WTC11 (cell line): ENCODE data around the gene AKAP7. TPM values are rescaled to one million over a fixed set of nuclear protein-coding genes. Genes with fewer than 3 reads are reported as not detected.

Experiments used
- ATAC-seq: fragments of 200-7000 bp; cut with Tn5 transposase; 2 replicates; pipeline ENCODE4 v1.10.0; 2021; ENCODE audit warnings: mild to moderate bottlenecking, moderate library complexity
- CTCF ChIA-PET: fragments of 300-600 bp; sonication (Branson Sonifier 250); formaldehyde crosslinking; loops from one replicate; lab custom pipeline; 2021; ENCODE audit warnings: antibody characterized with exemption; lab: Charles Lee
- POLR2A ChIA-PET: fragments of 350-600 bp; sonication (Branson Sonifier 250); formaldehyde crosslinking; loops from one replicate; lab custom pipeline; 2021; ENCODE audit warnings: antibody characterized with exemption; lab: Charles Lee
- DNase-seq: peaks from one replicate; pipeline ENCODE4 v3.0.0; 2021; ENCODE audit warnings: low spot score
- H3K27ac Mint-ChIP-seq: 2 replicates; pipeline ENCODE4 v1.8.0; 2021; ENCODE audit warnings: mixed read lengths
- H3K27me3 Mint-ChIP-seq: 2 replicates; pipeline ENCODE4 v1.8.0; 2021; ENCODE audit warnings: low read depth, mild to moderate bottlenecking, moderate library complexity, mixed read lengths
- H3K36me3 Mint-ChIP-seq: 2 replicates; pipeline ENCODE4 v1.8.0; 2021; ENCODE audit warnings: mixed read lengths
- H3K4me1 Mint-ChIP-seq: 2 replicates; pipeline ENCODE4 v1.8.0; 2022; ENCODE audit warnings: mixed read lengths
- H3K4me3 Mint-ChIP-seq: 2 replicates; pipeline ENCODE4 v1.8.0; 2021; ENCODE audit warnings: mild to moderate bottlenecking, moderate library complexity, mixed read lengths
- H3K9me3 Mint-ChIP-seq: 2 replicates; pipeline ENCODE4 v1.8.0; 2021; ENCODE audit warnings: mixed read lengths
- ATF1 ChIP-seq: sonication (generic); formaldehyde crosslinking; IDR thresholded peaks from 2 replicates; pipeline ENCODE4 v1.8.1; 2023; ENCODE audit warnings: mild to moderate bottlenecking, moderate library complexity, missing genetic modification reagents
- ATF3 ChIP-seq: sonication (generic); formaldehyde crosslinking; conservative IDR thresholded peaks from 2 replicates; pipeline ENCODE4 v1.8.1; 2022; ENCODE audit warnings: mild to moderate bottlenecking, missing genetic modification reagents
- CDX4 ChIP-seq: fragments of 250-450 bp; sonication (Bioruptor Pico); IDR thresholded peaks from 2 replicates; pipeline ENCODE4 v1.9.0; 2021; ENCODE audit warnings: moderate library complexity, mild to moderate bottlenecking, inconsistent platforms, borderline replicate concordance
- GABPB1 ChIP-seq: sonication (generic); formaldehyde crosslinking; IDR thresholded peaks from 2 replicates; pipeline ENCODE4 v1.8.1; 2023; ENCODE audit warnings: mild to moderate bottlenecking, missing genetic modification reagents
- KAT7 ChIP-seq: sonication (generic); formaldehyde crosslinking; IDR thresholded peaks from 2 replicates; pipeline ENCODE4 v1.8.1; 2023; ENCODE audit warnings: missing genetic modification reagents, mild to moderate bottlenecking, borderline replicate concordance
- NFE2L1 ChIP-seq: sonication (generic); formaldehyde crosslinking; IDR thresholded peaks from 2 replicates; pipeline ENCODE4 v1.8.1; 2023; ENCODE audit warnings: missing genetic modification reagents
- NR2C2 ChIP-seq: sonication (generic); formaldehyde crosslinking; IDR thresholded peaks from 2 replicates; pipeline ENCODE4 v1.8.0; 2022; ENCODE audit warnings: mild to moderate bottlenecking, missing genetic modification reagents
- SOX15 ChIP-seq: fragments of 250-450 bp; sonication (Bioruptor Pico); IDR thresholded peaks from 2 replicates; pipeline ENCODE4 v1.9.0; 2021; ENCODE audit warnings: mild to moderate bottlenecking
- TCF7 ChIP-seq: sonication (generic); formaldehyde crosslinking; IDR thresholded peaks from 2 replicates; pipeline ENCODE4 v1.8.0; 2022; ENCODE audit warnings: mild to moderate bottlenecking, low read depth, missing genetic modification reagents, moderate library complexity
- TEAD1 ChIP-seq: sonication (generic); formaldehyde crosslinking; IDR thresholded peaks from 2 replicates; pipeline ENCODE4 v1.8.0; 2022; ENCODE audit warnings: mild to moderate bottlenecking, missing genetic modification reagents
- ZNF138 ChIP-seq: sonication (generic); formaldehyde crosslinking; conservative IDR thresholded peaks from 2 replicates; pipeline ENCODE4 v1.8.1; 2022; ENCODE audit warnings: mild to moderate bottlenecking, moderate library complexity, missing genetic modification reagents
- ZNF219 ChIP-seq: sonication (generic); formaldehyde crosslinking; IDR thresholded peaks from 2 replicates; pipeline ENCODE4 v1.8.0; 2023; ENCODE audit warnings: missing genetic modification reagents, mild to moderate bottlenecking, borderline replicate concordance
- ZSCAN18 ChIP-seq: fragments of 250-450 bp; sonication (Bioruptor Pico); IDR thresholded peaks from 2 replicates; pipeline ENCODE4 v2.1.2; 2022; ENCODE audit warnings: mild to moderate bottlenecking, moderate library complexity
- total RNA-seq: library from RNA; stranded (reverse); gene quantifications from 3 replicates; pipeline ENCODE4 v1.2.3, GENCODE V29; 2021
- TF ChIP-seq, protein P1 (sequence below): sonication (generic); formaldehyde crosslinking; IDR thresholded peaks from 2 replicates; pipeline ENCODE4 v1.8.1; 2022; ENCODE audit warnings: low read depth, missing genetic modification reagents, borderline replicate concordance
- TF ChIP-seq, protein P2 (sequence below): sonication (generic); formaldehyde crosslinking; conservative IDR thresholded peaks from 2 replicates; pipeline ENCODE4 v1.8.1; 2023; ENCODE audit warnings: mild to moderate bottlenecking, low read depth, missing genetic modification reagents, moderate library complexity
- TF ChIP-seq, protein P3 (sequence below): sonication (generic); formaldehyde crosslinking; IDR thresholded peaks from 2 replicates; pipeline ENCODE4 v1.8.0; 2022; ENCODE audit warnings: missing genetic modification reagents

The AKAP7 gene
- total RNA-seq, 1 experiment from 2014 or later: 10.9 TPM

GRCh38 chr6:131277591-131277990 lies 142.3 kb downstream of the AKAP7 start:
- ChIA-PET CTCF (interaction anchor here (1.1 kb wide), 1 partner anchor 351 kb away, joined by 3 read pairs; no protein-coding TSS in a partner anchor), POLR2A (no interaction called here)
- DNase-seq: no peak
- TF ChIP-seq ZNF219 (CRISPR knock-in tag) (no peak), NR2C2 (CRISPR knock-in tag) (no peak), TEAD1 (no peak), ZNF138 (no peak), ATF3 (CRISPR knock-in tag) (no peak), TCF7 (CRISPR knock-in tag) (no peak), SOX15 (CRISPR knock-in tag) (no peak), GABPB1 (CRISPR knock-in tag) (no peak), CDX4 (no peak), KAT7 (no peak), ZSCAN18 (CRISPR knock-in tag) (no peak), ATF1 (CRISPR knock-in tag) (no peak), NFE2L1 (CRISPR knock-in tag) (no peak)
- TF ChIP-seq, protein P1, sequence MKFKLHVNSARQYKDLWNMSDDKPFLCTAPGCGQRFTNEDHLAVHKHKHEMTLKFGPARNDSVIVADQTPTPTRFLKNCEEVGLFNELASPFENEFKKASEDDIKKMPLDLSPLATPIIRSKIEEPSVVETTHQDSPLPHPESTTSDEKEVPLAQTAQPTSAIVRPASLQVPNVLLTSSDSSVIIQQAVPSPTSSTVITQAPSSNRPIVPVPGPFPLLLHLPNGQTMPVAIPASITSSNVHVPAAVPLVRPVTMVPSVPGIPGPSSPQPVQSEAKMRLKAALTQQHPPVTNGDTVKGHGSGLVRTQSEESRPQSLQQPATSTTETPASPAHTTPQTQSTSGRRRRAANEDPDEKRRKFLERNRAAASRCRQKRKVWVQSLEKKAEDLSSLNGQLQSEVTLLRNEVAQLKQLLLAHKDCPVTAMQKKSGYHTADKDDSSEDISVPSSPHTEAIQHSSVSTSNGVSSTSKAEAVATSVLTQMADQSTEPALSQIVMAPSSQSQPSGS: no peak
- TF ChIP-seq, protein P2, sequence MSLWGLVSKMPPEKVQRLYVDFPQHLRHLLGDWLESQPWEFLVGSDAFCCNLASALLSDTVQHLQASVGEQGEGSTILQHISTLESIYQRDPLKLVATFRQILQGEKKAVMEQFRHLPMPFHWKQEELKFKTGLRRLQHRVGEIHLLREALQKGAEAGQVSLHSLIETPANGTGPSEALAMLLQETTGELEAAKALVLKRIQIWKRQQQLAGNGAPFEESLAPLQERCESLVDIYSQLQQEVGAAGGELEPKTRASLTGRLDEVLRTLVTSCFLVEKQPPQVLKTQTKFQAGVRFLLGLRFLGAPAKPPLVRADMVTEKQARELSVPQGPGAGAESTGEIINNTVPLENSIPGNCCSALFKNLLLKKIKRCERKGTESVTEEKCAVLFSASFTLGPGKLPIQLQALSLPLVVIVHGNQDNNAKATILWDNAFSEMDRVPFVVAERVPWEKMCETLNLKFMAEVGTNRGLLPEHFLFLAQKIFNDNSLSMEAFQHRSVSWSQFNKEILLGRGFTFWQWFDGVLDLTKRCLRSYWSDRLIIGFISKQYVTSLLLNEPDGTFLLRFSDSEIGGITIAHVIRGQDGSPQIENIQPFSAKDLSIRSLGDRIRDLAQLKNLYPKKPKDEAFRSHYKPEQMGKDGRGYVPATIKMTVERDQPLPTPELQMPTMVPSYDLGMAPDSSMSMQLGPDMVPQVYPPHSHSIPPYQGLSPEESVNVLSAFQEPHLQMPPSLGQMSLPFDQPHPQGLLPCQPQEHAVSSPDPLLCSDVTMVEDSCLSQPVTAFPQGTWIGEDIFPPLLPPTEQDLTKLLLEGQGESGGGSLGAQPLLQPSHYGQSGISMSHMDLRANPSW (CRISPR knock-in tag): no peak
- TF ChIP-seq, protein P3, sequence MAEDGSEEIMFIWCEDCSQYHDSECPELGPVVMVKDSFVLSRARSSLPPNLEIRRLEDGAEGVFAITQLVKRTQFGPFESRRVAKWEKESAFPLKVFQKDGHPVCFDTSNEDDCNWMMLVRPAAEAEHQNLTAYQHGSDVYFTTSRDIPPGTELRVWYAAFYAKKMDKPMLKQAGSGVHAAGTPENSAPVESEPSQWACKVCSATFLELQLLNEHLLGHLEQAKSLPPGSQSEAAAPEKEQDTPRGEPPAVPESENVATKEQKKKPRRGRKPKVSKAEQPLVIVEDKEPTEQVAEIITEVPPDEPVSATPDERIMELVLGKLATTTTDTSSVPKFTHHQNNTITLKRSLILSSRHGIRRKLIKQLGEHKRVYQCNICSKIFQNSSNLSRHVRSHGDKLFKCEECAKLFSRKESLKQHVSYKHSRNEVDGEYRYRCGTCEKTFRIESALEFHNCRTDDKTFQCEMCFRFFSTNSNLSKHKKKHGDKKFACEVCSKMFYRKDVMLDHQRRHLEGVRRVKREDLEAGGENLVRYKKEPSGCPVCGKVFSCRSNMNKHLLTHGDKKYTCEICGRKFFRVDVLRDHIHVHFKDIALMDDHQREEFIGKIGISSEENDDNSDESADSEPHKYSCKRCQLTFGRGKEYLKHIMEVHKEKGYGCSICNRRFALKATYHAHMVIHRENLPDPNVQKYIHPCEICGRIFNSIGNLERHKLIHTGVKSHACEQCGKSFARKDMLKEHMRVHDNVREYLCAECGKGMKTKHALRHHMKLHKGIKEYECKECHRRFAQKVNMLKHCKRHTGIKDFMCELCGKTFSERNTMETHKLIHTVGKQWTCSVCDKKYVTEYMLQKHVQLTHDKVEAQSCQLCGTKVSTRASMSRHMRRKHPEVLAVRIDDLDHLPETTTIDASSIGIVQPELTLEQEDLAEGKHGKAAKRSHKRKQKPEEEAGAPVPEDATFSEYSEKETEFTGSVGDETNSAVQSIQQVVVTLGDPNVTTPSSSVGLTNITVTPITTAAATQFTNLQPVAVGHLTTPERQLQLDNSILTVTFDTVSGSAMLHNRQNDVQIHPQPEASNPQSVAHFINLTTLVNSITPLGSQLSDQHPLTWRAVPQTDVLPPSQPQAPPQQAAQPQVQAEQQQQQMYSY (CRISPR knock-in tag): no peak
- peaks cover 9% of the 10 kb centered on the region for H3K9me3 Mint-ChIP-seq
- H3K27ac Mint-ChIP-seq: no peak overlapping the region
- no peaks in the 10 kb centered on the region for H3K27me3 Mint-ChIP-seq
- H3K36me3 Mint-ChIP-seq: peaks cover 8% of the 10 kb centered on the region; the same call in 1 of the 2 replicates
- peaks cover 37% of the 10 kb centered on the region for H3K4me1 Mint-ChIP-seq
- no peak overlapping the region for H3K4me3 Mint-ChIP-seq
- no peak for ATAC-seq
